GM12801 (cell line): ENCODE measurements around the gene KIF14.

Source experiments
- TF ChIP-seq, protein P1 (sequence below): IDR thresholded peaks from one replicate; pipeline ENCODE4 v1.5.1; 2011; ENCODE audit warnings: control low read depth; ENCODE audit not compliant: insufficient read length; ENCODE audit errors: extremely low read depth

The KIF14 gene

DNA sequence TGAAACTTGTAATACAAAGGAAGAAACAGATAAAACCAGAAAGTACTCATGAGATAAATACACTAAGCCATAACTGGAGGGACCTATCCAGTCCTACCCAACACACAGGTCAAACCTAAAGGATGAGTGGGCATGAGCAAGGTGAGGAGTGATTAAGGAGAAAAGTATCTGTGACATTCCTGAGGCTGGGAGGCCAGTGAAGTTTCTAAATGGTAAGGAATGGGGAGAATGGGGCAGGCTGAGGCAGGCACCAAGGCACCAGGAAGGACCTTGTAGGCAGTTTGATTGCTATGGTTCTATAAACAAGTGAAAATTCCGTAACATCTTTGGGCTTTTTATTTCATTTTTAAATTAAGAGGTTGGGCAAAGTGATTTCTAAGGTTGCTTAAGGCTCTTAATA, 38.7 kb upstream of the KIF14 start:
- TF ChIP-seq, protein P1, sequence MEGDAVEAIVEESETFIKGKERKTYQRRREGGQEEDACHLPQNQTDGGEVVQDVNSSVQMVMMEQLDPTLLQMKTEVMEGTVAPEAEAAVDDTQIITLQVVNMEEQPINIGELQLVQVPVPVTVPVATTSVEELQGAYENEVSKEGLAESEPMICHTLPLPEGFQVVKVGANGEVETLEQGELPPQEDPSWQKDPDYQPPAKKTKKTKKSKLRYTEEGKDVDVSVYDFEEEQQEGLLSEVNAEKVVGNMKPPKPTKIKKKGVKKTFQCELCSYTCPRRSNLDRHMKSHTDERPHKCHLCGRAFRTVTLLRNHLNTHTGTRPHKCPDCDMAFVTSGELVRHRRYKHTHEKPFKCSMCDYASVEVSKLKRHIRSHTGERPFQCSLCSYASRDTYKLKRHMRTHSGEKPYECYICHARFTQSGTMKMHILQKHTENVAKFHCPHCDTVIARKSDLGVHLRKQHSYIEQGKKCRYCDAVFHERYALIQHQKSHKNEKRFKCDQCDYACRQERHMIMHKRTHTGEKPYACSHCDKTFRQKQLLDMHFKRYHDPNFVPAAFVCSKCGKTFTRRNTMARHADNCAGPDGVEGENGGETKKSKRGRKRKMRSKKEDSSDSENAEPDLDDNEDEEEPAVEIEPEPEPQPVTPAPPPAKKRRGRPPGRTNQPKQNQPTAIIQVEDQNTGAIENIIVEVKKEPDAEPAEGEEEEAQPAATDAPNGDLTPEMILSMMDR: no peak

DNA sequence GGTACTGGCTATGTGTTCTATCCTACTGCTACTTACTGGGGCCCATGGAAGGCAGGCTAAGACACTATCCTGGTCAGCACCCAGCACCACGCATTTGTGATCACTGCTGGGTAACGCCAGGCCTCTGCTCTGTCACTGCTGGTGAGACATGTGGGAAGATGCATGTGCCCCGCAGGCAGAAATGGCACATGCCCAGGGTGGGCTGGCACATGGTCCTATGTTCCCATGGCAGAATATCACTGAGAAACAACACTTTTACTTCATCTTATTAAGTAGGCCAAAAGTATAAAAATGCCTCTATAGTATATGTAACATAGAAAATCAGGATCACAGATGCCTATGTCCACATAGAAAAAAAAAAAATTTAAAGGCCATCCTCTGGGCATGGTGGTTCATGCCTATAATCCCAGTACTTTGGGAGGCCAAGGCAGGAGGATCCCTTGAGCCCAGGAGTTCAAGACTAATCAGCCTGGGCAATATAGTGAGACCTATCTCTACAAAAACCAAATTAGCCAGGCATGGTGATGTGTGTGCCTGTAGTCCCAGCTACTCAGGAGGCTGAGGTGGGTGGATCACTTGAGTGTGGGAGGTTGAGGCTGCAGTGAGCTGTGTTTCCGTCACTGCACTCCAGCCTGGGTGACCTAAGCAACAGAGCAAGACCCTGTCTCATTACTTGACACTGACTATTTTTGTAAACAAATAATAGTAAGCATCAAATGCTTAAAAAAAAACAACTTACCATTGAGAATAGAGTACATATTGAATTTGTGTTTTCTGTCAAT, 37.7 kb upstream of the KIF14 start:
- TF ChIP-seq, protein P1: no peak

DNA sequence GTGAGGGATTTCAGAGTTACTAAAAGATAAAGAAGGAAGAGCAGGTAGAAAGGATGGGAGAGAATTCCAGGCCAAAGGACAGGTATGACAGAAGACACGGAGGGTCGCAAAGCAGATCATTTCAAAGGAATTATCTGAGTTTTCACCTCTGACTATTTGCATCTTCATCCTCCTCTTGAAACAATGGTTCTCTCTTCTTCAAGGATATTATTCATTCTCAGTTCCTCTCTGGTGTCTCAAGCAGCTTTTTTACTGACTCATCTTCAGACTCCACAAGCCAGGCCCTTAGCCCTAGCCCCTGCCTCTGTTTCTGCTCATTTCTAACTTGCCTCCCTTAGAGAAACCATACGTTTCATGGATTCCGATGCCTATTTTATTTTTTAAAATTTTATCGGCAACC, 34.1 kb upstream of the KIF14 start:
- TF ChIP-seq, protein P1: no peak

DNA sequence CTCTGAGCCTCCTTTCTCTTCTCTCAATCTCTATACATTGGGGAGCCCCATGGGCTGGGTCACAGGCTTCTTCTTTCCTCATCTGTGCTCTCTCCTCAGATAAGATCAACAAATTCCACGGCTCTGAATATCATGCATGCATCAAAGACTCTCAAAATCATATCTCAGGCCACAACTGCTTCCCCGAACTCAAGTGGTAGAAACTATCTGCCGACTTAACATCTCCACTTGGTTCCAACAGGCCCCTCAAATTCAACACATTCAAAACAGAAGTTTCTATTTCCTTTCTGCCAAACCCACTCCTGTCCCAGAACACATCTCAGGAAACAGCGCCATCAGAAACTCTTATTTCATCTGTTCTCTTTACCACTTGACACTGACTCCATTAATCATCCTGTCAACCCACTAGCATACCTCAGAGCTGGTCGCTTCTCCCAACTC, 32.5 kb upstream of the KIF14 start:
- TF ChIP-seq, protein P1: no peak

DNA sequence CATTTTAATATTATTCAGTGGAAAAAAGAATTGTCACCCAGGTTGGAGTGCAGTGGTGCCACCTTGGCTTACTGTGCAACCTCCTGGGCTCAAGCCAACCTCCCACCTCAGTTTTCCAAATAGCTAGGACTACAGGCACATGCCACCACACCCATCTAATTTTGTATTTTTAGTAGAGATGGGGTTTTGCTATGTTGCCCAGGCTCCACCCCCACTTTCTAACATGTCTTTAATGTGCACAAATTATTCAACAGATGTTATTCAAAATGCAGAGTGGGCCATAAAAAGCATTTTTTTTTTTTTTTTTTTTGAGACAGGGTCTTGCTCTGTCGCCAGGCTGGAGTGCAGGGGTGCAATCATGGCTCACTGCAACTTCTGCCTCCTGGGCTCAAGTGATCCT, 31.8 kb upstream of the KIF14 start:
- TF ChIP-seq, protein P1: no peak

DNA sequence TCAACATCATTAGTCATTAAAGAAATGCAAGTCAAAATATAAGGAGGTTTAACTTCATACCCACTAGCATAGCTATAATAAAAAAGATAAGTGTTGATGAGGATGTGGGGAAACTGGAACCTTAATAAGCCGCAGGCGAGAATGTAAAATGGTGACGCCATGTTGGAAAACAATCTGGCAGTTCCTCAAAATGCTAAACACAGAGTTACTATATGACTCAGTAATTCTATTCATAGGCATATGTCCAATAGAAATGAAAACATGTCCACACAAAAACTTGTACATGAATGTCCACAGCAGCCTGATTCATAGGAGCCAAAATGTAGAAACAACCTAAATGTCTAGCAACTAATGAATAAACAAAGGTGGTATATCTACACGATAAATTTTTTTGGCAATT, 26.0 kb upstream of the KIF14 start:
- TF ChIP-seq, protein P1: no peak

DNA sequence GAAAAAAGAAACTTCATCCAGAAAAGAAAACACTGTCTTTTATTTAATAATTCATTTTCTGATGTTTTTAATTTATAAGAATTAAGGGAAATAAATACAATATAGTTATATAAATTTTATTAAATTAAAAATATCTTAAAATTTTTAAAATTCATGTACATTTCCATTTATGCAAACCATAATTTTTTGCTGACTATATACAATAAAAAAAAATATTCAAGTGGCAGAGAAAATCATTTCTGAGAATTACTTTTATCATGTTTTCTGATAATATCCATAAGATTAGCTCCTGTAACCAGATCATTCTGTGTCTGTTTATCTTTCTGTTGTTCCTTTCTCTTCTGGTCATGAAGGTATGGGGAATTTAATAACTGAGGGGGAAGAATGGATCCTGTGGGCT, 23.5 kb upstream of the KIF14 start:
- TF ChIP-seq, protein P1: no peak
